ENCODE results near the gene LPIN3.
"Not testable (repeated sequence)": the region's sequence is repeated elsewhere in the genome, so short reads cannot be mapped to it uniquely, and the experiment has no call there.

The LPIN3 gene, protein sequence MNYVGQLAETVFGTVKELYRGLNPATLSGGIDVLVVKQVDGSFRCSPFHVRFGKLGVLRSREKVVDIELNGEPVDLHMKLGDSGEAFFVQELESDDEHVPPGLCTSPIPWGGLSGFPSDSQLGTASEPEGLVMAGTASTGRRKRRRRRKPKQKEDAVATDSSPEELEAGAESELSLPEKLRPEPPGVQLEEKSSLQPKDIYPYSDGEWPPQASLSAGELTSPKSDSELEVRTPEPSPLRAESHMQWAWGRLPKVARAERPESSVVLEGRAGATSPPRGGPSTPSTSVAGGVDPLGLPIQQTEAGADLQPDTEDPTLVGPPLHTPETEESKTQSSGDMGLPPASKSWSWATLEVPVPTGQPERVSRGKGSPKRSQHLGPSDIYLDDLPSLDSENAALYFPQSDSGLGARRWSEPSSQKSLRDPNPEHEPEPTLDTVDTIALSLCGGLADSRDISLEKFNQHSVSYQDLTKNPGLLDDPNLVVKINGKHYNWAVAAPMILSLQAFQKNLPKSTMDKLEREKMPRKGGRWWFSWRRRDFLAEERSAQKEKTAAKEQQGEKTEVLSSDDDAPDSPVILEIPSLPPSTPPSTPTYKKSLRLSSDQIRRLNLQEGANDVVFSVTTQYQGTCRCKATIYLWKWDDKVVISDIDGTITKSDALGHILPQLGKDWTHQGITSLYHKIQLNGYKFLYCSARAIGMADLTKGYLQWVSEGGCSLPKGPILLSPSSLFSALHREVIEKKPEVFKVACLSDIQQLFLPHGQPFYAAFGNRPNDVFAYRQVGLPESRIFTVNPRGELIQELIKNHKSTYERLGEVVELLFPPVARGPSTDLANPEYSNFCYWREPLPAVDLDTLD

GRCh38 chr20:41340327-41341055, at the start of gene LPIN3:
TSS of gene LPIN3 (plus strand) at chr20:41340821. CDS start at chr20:41345804, 4,983 bp downstream.
- peak; percentile 90 for DNase-seq

GRCh38 chr20:41293269-41294037, 47.2 kb upstream of the LPIN3 start:
- DNase-seq, result no peak

DNA sequence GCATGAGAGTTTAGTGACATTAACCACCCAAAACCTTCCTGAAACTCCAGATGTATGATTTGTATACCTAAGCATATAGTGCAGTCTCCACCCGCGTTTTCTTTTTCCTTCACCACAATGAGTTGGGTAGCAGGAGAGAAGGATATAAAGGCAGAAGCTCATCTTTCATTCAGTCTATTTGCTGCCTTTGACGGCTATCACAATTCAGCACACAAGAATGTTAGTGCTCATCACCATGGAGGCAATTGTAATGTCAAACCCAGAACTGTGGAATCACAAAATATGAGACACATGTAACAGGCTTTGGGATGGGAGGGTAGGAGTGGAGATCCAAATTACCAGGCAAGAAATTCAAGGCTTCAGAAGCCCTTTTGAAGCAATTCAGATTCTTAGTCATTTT, 40.7 kb upstream of the LPIN3 start:
- no peak for DNase-seq

DNA sequence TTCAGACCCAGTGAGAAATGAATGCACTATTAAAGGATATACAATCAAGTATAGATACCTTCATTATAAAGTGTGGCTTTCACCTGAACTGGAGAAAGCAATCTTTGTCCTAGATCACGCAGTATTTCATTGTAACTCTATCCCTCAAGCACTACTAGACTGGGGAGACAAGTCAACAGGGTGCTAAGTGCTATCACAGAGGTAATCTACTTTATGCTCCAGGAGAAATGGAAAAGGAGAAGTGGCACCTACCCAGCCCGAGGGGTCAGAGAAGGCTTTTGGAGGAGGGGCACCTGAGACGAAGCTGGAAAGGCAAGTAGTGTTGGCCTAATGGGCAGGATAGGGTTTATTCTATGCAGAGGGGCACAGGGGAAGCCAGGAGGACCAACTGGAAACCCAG, 40.2 kb upstream of the LPIN3 start:
- no peak for DNase-seq

DNA sequence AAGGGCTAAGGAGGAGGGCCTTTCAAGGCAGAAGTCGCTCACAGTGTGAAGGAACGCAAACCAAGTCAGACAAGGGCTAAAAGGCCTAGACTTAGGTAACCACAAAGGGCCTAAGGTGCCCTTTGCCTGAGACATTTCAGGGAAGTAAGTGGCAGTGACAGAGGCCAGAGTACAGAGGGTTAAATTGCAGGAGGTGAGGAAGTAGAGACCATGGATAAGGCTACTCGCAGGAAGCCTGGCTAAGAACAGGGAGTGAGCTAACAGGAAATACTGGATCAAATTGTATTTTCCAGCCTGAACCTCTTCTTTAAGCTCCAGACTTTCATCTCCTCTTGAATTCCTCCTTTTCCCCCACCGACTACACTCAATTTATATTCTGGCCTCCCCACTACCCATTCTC, 39.7 kb upstream of the LPIN3 start:
- DNase-seq, result no peak

GRCh38 chr20:41304002-41304401, 36.6 kb upstream of the LPIN3 start:
- no peak for DNase-seq

DNA sequence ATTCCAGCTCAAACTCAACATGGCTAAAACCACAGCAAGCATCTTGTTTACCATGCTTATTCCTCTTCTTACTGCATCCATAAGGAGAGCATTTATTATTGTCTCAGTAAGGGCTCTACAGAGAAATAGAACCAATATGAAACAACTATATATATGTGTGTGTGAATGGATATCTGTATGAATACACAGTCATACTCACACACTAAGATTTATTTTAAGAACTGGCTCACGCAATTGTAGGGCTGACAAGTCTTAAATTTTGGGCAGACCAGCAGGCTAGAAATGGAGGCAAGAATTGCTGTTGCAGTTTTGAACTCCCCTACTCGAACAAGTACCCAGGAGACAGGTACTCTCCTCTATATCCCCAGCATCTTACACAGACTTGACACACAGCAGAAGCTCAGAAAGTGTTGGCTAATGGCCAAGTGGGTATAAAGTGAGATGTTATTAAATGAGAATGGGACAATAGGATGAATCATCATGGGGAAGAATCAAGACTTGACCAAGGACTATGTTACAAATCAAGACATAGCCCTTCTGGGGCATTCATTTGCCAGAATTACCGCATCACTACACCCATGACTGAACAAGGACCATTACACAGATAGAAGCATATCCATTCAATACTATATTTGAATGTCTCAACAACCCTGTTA, 36.1 kb upstream of the LPIN3 start:
- no peak for DNase-seq

GRCh38 chr20:41306061-41306727, 34.4 kb upstream of the LPIN3 start:
- DNase-seq, result no peak

DNA sequence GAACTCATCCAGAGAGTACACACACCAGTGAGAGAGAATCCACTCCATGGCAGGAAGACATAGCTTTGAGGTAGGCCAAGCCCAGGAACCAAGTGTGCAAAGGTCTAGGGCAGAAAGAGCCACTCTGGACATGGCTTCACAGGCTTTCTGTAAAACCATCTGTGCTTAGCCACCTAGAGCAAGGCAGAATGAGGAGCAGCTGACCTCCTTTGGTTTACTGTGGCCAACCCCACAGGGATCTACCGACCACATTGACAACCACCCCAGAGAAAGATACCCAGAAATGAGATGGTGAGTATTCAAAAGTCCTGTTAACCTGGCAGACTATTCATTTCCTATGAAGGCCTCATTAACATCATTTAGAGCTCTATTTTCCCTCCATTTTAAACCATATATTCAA, 33.6 kb upstream of the LPIN3 start:
- DNase-seq, result no peak

DNA sequence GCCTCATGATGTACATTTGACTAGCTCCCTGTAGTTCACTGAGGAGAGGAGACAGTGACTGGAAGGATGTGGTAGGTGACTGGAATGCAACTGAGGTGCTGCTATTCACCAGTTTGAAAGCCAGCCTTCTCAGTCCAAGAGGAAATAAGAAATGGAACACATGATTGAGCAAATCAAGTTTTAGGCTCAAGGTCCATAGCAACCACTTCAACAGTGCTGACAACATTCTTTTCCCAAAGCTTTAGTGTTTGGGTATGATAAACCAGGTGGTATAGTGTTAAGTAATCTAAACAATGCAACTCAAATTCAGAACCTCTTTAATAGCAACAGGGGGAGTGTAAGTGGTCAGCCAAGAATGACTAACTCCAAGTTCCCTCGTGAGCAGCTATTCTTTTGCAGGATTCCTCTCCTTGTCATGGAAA, 32.3 kb upstream of the LPIN3 start:
- no peak for DNase-seq

GRCh38 chr20:41308726-41309413, 31.8 kb upstream of the LPIN3 start:
- DNase-seq, result peak; percentile 76

GRCh38 chr20:41309817-41310216, 30.8 kb upstream of the LPIN3 start:
- no peak for DNase-seq

- not testable (repeated sequence) for DNase-seq
These were observed 28.6 kb upstream of the LPIN3 start for GRCh38 chr20:41312009-41312408.

GRCh38 chr20:41314386-41314785, 26.2 kb upstream of the LPIN3 start:
- no peak for DNase-seq

DNA sequence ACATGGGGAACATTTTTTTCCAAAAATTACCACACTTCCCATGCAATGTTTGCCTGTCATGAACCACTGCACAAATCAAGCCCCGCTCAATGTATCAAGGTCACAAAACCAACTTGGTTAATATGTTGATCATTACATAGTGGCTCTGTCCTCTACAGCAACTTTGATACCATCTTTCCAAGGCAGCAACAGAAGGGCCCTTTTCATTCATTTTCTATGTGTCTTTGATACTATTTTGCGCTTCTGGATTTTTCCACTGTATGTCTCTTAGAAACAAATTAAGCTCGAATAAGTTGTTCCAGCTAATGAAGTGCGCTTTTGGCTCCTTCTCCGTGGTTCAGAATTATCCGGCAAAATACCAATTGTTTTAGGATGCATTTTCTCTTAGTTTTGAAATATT, 24.6 kb upstream of the LPIN3 start:
- no peak for DNase-seq

DNA sequence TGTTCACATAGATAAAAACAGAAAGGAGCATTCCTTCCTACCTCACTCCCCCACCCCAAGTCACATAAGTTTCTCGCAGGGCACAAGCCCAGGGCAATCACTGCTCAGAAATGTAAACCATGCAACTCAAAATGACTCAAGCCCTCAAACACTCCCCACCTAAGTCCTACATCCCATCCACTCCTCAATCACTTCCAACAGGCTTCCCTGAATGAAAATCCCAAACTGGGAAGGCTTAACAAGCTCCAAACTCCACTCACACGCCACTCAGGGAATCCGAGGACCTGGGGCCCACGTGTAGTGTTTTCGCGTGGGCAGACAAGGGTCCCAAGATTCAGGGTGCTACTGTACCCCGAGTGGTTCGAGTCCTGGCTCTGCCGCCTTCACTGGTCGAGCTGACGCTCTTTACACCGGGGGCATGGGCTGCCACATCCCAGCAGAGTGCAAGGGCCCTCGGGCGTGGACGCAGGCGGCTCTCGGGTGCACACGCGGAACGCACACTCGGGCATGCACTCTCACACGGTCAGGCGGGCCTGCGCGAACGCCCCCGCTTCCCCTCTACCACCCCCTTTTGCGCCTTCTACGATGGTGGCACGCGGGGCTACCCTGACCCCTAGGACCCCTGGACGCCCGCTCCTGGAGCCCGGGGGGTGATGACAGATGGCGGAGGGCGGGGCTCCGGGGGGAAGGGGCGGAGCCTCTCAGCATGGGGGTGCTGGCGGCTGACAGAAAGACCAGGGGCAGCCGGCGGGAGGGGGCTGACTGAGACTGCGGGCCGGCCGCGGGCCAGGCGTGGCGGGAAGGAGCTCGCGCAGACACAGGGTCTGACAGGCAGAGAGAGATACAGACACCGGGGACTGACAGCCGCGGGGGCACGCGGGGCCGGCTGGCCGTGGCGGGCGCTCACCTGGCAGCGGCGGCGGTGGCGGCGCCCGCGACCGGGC, 23.7 kb upstream of the LPIN3 start:
- DNase-seq, result peak; percentile 82

DNA sequence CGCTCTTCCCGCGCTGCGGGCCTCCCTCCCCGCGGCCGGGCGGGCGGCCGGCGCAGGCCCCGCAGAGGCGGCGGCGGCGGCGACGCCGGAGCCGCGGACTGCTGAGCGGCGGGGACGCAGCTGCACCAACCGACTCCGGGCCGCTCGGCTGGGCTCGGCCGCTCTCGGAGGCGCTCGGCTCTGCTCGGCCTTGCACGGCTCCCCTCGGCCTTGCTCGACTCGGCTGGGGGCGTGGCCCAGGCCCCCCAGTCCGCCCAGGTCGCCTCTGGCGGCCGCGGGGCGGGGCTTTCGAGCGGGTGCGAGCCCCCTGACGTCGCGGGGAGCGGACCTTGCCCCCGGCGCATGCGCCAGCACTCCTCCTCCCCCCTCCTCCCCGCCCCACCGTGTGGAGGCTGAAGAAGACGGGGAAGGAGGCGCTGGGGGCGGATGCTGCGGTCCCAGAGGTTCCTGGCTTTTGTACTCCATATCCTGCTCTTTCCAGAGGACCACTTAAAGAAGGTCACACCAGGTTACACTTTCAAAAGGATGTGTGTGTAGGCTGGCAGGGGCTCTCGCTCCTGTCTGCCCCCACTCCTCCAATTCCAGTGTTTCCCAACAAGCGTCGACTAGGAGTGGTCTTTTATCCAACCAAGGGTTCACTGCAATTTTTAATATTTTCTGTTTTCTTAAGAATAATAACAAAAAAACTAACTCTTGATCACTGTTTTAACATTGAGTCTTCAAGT, 22.9 kb upstream of the LPIN3 start, which contains the start of gene ZHX3:
ZHX3 (minus strand) TSS at position 186 of the 725 bp plus-strand sequence. CDS start 112,815 bp downstream, outside the sequence.
- peak; percentile 99 for DNase-seq

DNA sequence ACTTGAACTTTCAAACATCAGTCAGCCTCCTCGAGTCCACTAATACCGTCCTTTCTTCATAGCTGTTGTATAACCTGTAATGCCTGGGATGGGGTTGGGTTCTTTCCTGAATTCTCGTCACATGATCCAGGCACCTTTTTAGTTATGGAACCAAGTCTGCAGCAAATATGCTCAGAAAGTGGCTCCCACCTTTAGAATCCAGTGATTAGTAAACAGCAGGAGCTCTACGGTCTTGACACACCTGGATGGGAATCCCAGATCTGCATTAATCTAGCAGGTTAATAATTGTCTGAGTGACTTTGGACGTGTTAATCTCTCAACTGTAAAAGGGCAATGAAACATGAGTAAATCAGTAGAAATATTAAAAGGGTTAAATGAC, 22.4 kb upstream of the LPIN3 start:
- DNase-seq, result peak; percentile 19

DNA sequence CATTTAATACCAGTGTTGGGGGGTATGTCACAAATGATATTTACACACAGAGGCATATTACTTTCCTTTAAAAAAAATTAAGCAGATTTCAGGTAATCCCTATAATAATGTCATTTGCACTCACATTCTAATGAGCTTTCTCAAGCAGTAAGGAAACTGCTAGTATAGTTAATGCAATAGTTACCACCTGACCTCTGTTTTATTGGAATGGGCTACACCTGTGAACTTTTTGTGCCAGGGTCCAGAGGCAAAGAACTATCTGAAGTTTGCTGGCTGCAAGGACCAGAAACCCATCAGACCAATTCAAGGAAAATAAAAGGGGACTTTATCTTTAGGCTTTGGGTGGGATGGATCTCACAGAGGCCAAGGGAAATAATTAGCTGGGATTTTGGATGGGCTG, 20.2 kb upstream of the LPIN3 start:
- no peak for DNase-seq
